ENCODE measurements around the gene ENOX2. TPM values are rescaled to one million over a fixed set of nuclear protein-coding genes. Genes with fewer than 3 reads are reported as not detected.

Gene ENOX2
- 3.4 and 5.2 TPM in 2 replicates for total RNA-seq

GRCh38 chrX:130902783-130903613 is at the start of gene ENOX2:
TSS of gene ENOX2 (minus strand) at chrX:130903209. CDS start at chrX:130703216, 199,993 bp downstream.

Other genes starting within 250 kb of the ENOX2 start
- gene ARHGAP36, start 155.1 kb upstream of the ENOX2 start, total RNA-seq, result not detected in 2 replicates

Data from mesangial cell (primary cell).